ENCODE data around the gene RNF220. TPM values are rescaled to one million over a fixed set of nuclear protein-coding genes. Genes with fewer than 3 reads are reported as not detected.

The RNF220 gene
- total and polyA plus RNA-seq, 2 donors (not counting 3 experiments of a cell fraction or from before 2014, with no cell fraction given) = 62.7 to 66.6 TPM

GRCh38 chr1:44514673-44515072 lies 109.6 kb downstream of the RNF220 start:
- intact Hi-C loops (cut with micrococcal nuclease) (no loop called here), dilution Hi-C loops (cut with MboI; ENCODE audit: extremely low pct_ligation_motif_present, low sequenced_read_pairs) (no loop called here)
- Histone ChIP-seq H3K9ac (replicated peaks; ENCODE audit: extremely low read depth, insufficient read depth, low read length) (no peak overlapping the region), H3K9me3 (replicated peaks; ENCODE audit: control insufficient read depth, insufficient read depth, low read length) (no peaks in the 10 kb centered on the region), H3K27ac (ENCODE audit: insufficient read depth, low read depth, low read length) (no peak overlapping the region), H3K79me2 (ENCODE audit: control insufficient read depth, insufficient read depth, low read length) (no peaks in the 10 kb centered on the region), H3K36me3 (ENCODE audit: control insufficient read depth in 2 of 2, extremely low read depth in 1 of 2, insufficient read depth in 2 of 2, low read length in 2 of 2) (no peaks in the 10 kb centered on the region), H3K4me3 (replicated peaks in 1 of 3; ENCODE audit: insufficient read depth in 1 of 3, low read depth in 1 of 3, low read length in 3 of 3) (no peak overlapping the region), H3K9me1 (replicated peaks; ENCODE audit: control insufficient read depth, extremely low read depth, insufficient read depth, low read length) (no peaks in the 10 kb centered on the region), H2AFZ (ENCODE audit: low read depth, low read length) (no peak overlapping the region), H3K4me2 (ENCODE audit: insufficient read depth, low read length) (no peak overlapping the region), H4K20me1 (replicated peaks; ENCODE audit: control insufficient read depth, extremely low read depth, insufficient read depth, low read length) (no peaks in the 10 kb centered on the region), H3K4me1 (ENCODE audit: control insufficient read depth, extremely low read depth, insufficient read depth, low read length) (no peaks in the 10 kb centered on the region), H3K27me3 (ENCODE audit: control insufficient read depth in 2 of 2, insufficient read depth in 2 of 2, low read length in 2 of 2) (peaks cover 34 to 35% of the 10 kb centered on the region in 2 experiments)
- no TSS peak for BruUV-seq (replicated peaks)
- ChIA-PET POLR2A (no interaction called here), CTCF (interaction anchor here (0.9 to 2.6 kb wide), 4 partner anchors 10 to 137 kb away, joined by 3 to 11 read pairs (median 7); no protein-coding TSS in a partner anchor)
- no peak for FAIRE-seq
- DNase-seq (ENCODE audit: low read depth, low spot score) = no peak
- TF ChIP-seq EZH2 (IDR thresholded peaks at IDR 0.05; ENCODE audit: borderline replicate concordance, low read depth, low read length, severe bottlenecking) (no peak), JUN (IDR thresholded peaks at IDR 0.05; ENCODE audit: borderline replicate concordance, insufficient read depth, insufficient read length, low read depth) (no peak), GATA2 (IDR thresholded peaks at IDR 0.05; ENCODE audit: insufficient read depth, insufficient read length, low read depth, low read length) (no peak), MYC (IDR thresholded peaks at IDR 0.05; ENCODE audit: low read depth, low read length) (no peak), CTCF (IDR thresholded peaks at IDR 0.05; ENCODE audit: extremely low read depth in 1 of 2, insufficient read depth in 1 of 2, low read depth in 1 of 2, low read length in 2 of 2) (no peak), MAX (IDR thresholded peaks at IDR 0.05; ENCODE audit: insufficient read depth, insufficient read length) (no peak), POLR2AphosphoS5 (IDR thresholded peaks at IDR 0.05; ENCODE audit: insufficient read depth, low read depth, low read length) (no peak), POLR2A (IDR thresholded peaks at IDR 0.05; ENCODE audit: low read depth, low read length) (no peak), FOS (IDR thresholded peaks at IDR 0.05; ENCODE audit: borderline replicate concordance, insufficient read depth, low read length) (no peak)
